ENCODE results near the gene FAM98B. TPM values are rescaled to one million over a fixed set of nuclear protein-coding genes. Genes with fewer than 3 reads are reported as not detected.

The FAM98B gene
- total and polyA plus RNA-seq, 2 of the 13 experiments (the other 11 are each of a cell fraction or from before 2014, with no cell fraction given): 3.7 to 4.7 TPM

DNA sequence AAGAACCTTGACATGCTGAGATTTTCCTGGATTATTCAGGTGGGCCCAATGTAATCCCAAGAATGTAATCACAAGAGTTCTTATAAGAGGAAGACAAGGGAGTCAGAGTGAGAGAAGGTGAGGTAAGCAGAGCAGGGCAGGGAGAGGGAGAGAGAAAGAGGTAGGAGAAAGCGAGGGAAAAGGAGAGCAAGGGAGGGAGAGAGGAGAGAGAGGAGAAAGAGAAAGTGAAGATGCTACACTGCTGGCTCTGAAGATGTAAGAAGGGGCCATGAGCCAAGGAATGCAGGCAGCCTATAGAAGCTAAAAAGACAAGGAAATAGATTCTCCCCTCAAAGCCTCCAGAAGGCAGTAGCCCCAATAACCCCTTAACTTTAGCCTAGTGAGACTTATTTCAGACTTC, 28.7 kb upstream of the FAM98B start:
- DNase-seq (ENCODE audit: low spot score) (no peak), FAIRE-seq (no peak), ATAC-seq (no peak)
- Histone ChIP-seq H3K4me3 (replicated peaks in 1 of 3; ENCODE audit: insufficient read depth in 1 of 3, low read depth in 2 of 3, low read length in 3 of 3) (no peak overlapping the region), H3K9ac (ENCODE audit: insufficient read depth, low read depth, low read length) (no peak overlapping the region), H3K4me1 (ENCODE audit: insufficient read depth, low read length) (no peaks in the 10 kb centered on the region), H2AFZ (ENCODE audit: low read length) (no peak overlapping the region), H3K4me2 (ENCODE audit: low read depth, low read length) (no peak overlapping the region), H3K27ac (ENCODE audit: extremely low read length, insufficient read depth, low read length) (no peak overlapping the region), H3K79me2 (ENCODE audit: insufficient read depth, low read length) (no peaks in the 10 kb centered on the region), H3K36me3 (replicated peaks in 1 of 2; ENCODE audit: control insufficient read depth in 1 of 2, insufficient read depth in 2 of 2, low read length in 2 of 2) (no peaks in the 10 kb centered on the region), H4K20me1 (ENCODE audit: insufficient read depth, low read length) (no peaks in the 10 kb centered on the region), H3K9me3 (ENCODE audit: low read length) (no peaks in the 10 kb centered on the region), H3K27me3 (ENCODE audit: control insufficient read depth in 1 of 2, insufficient read depth in 2 of 2, low read length in 2 of 2) (0 out of 5 replicates have a peak, but pooled peaks cover 0 to 2% of the 10 kb centered on the region in 2 experiments)
- intact Hi-C loops (cut with micrococcal nuclease; ENCODE audit: unreplicated experiment): no loop called here
- TF ChIP-seq SRY (CRISPR knock-in tag; IDR thresholded peaks at IDR 0.05) (no peak), EHMT2 (IDR thresholded peaks at IDR 0.05; ENCODE audit: borderline replicate concordance, low read depth, low read length) (no peak), RORA (CRISPR knock-in tag; IDR thresholded peaks at IDR 0.05) (no peak), RBAK (CRISPR knock-in tag; IDR thresholded peaks at IDR 0.05) (no peak)
- no TSS peak for BruUV-seq (replicated peaks)
- in situ Hi-C loops (cut with HindIII; ENCODE audit: extremely low pct_ligation_motif_present, low pct_unique_long_range_greater_than_20kb): no loop called here
- POLR2A ChIA-PET: no interaction called here
- CTCF ChIA-PET (ENCODE audit: low intra/inter-chr PET ratio, low total read pairs): no interaction called here
- 3% methylated on average over 1 of the region's 1 CpG for WGBS (ENCODE audit: low lambda C conversion rate)

DNA sequence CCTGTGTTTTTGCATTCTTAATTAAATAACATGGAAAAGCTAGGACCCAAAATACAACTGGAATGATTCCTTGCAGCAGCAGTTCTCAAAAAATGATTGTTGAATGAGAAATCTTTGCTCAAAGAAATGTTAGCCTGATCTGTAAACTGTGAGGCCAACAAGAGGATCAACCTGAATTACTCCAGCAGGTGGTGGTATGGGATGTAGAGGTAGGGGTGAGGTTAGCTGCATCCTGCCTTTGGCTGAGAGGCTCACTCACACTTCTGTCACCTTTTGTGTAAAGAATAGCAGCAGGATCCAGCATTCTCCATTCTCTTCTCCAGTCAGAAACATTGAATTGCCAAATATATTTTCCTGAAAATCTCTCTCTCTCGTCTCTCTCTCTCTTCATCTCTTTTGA, 26.5 kb upstream of the FAM98B start:
- Histone ChIP-seq H3K27ac (ENCODE audit: extremely low read length, insufficient read depth, low read length) (no peak overlapping the region), H3K36me3 (replicated peaks in 1 of 2; ENCODE audit: control insufficient read depth in 1 of 2, insufficient read depth in 2 of 2, low read length in 2 of 2) (no peaks in the 10 kb centered on the region), H3K4me2 (ENCODE audit: low read depth, low read length) (no peak overlapping the region), H4K20me1 (ENCODE audit: insufficient read depth, low read length) (no peaks in the 10 kb centered on the region), H3K27me3 (ENCODE audit: control insufficient read depth in 1 of 2, insufficient read depth in 2 of 2, low read length in 2 of 2) (0 out of 5 replicates have a peak, but pooled peaks cover 0 to 2% of the 10 kb centered on the region in 2 experiments), H3K9ac (ENCODE audit: insufficient read depth, low read depth, low read length) (no peak overlapping the region), H3K9me3 (ENCODE audit: low read length) (no peaks in the 10 kb centered on the region), H3K4me1 (ENCODE audit: insufficient read depth, low read length) (no peaks in the 10 kb centered on the region), H3K79me2 (ENCODE audit: insufficient read depth, low read length) (no peaks in the 10 kb centered on the region), H3K4me3 (replicated peaks in 1 of 3; ENCODE audit: insufficient read depth in 1 of 3, low read depth in 2 of 3, low read length in 3 of 3) (no peak overlapping the region), H2AFZ (ENCODE audit: low read length) (no peak overlapping the region)
- ATAC-seq (no peak), DNase-seq (ENCODE audit: low spot score) (no peak), FAIRE-seq (no peak)
- CTCF ChIA-PET (ENCODE audit: low intra/inter-chr PET ratio, low total read pairs): no interaction called here
- POLR2A ChIA-PET: no interaction called here
- 0% methylated on average over 1 of the region's 1 CpG for WGBS (ENCODE audit: low lambda C conversion rate)
- intact Hi-C loops (cut with micrococcal nuclease; ENCODE audit: unreplicated experiment) (no loop called here), in situ Hi-C loops (cut with HindIII; ENCODE audit: extremely low pct_ligation_motif_present, low pct_unique_long_range_greater_than_20kb) (no loop called here)
- BruUV-seq (replicated peaks): no TSS peak
- TF ChIP-seq ZNF235 (CRISPR knock-in tag; IDR thresholded peaks at IDR 0.05; ENCODE audit: borderline replicate concordance) (no peak), ZNF484 (CRISPR knock-in tag; IDR thresholded peaks at IDR 0.05; ENCODE audit: borderline replicate concordance, low read depth) (no peak), SALL2 (CRISPR knock-in tag; IDR thresholded peaks at IDR 0.05) (no peak)
- TF ChIP-seq, protein P1, sequence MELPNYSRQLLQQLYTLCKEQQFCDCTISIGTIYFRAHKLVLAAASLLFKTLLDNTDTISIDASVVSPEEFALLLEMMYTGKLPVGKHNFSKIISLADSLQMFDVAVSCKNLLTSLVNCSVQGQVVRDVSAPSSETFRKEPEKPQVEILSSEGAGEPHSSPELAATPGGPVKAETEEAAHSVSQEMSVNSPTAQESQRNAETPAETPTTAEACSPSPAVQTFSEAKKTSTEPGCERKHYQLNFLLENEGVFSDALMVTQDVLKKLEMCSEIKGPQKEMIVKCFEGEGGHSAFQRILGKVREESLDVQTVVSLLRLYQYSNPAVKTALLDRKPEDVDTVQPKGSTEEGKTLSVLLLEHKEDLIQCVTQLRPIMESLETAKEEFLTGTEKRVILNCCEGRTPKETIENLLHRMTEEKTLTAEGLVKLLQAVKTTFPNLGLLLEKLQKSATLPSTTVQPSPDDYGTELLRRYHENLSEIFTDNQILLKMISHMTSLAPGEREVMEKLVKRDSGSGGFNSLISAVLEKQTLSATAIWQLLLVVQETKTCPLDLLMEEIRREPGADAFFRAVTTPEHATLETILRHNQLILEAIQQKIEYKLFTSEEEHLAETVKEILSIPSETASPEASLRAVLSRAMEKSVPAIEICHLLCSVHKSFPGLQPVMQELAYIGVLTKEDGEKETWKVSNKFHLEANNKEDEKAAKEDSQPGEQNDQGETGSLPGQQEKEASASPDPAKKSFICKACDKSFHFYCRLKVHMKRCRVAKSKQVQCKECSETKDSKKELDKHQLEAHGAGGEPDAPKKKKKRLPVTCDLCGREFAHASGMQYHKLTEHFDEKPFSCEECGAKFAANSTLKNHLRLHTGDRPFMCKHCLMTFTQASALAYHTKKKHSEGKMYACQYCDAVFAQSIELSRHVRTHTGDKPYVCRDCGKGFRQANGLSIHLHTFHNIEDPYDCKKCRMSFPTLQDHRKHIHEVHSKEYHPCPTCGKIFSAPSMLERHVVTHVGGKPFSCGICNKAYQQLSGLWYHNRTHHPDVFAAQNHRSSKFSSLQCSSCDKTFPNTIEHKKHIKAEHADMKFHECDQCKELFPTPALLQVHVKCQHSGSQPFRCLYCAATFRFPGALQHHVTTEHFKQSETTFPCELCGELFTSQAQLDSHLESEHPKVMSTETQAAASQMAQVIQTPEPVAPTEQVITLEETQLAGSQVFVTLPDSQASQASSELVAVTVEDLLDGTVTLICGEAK (IDR thresholded peaks at IDR 0.05): no peak
- TF ChIP-seq, protein P1 (CRISPR knock-in tag; IDR thresholded peaks at IDR 0.05): no peak
